ENCODE measurements around the gene ARHGEF26.

DNA sequence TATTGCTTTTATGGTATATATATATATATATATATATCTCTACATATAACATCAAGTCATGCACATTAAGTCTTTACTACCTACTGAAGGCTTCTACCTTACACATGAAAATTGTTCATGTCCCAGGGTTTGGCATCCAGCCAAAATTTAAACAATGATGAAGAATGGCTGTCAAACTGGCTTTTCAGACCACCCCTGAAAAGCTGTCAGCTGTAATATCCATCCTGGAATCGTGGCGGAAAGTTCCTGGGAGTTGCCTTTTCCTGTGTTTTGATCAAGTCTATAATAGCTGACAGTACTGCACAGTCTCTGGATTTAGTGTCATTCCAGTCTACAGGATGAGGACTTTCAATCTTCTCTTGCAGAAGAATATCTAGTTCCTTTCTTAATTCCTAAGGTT, 154.8 kb downstream of the ARHGEF26 start:
- TF ChIP-seq, protein P1, sequence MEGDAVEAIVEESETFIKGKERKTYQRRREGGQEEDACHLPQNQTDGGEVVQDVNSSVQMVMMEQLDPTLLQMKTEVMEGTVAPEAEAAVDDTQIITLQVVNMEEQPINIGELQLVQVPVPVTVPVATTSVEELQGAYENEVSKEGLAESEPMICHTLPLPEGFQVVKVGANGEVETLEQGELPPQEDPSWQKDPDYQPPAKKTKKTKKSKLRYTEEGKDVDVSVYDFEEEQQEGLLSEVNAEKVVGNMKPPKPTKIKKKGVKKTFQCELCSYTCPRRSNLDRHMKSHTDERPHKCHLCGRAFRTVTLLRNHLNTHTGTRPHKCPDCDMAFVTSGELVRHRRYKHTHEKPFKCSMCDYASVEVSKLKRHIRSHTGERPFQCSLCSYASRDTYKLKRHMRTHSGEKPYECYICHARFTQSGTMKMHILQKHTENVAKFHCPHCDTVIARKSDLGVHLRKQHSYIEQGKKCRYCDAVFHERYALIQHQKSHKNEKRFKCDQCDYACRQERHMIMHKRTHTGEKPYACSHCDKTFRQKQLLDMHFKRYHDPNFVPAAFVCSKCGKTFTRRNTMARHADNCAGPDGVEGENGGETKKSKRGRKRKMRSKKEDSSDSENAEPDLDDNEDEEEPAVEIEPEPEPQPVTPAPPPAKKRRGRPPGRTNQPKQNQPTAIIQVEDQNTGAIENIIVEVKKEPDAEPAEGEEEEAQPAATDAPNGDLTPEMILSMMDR (IDR thresholded peaks at IDR 0.05 in 2 of 3, conservative IDR thresholded peaks at IDR 0.05 in 1 of 3; ENCODE audit: borderline replicate concordance in 1 of 3, insufficient read depth in 1 of 3, low read depth in 2 of 3, low read length in 2 of 3): no peak
- TF ChIP-seq ZFX (IDR thresholded peaks at IDR 0.05) (no peak), TCF7L2 (IDR thresholded peaks at IDR 0.05; ENCODE audit: borderline replicate concordance, extremely low read depth, insufficient read depth, insufficient read length) (no peak)

Data from HCT116 (cell line).